MM.1S (cell line): ENCODE data around the gene SUPT3H.

Source experiments
- EZH2 ChIP-seq: fragments of 300-600 bp; sonication (generic); optimal IDR thresholded peaks from 2 replicates; pipeline ENCODE3; 2017; ENCODE audit warnings: low read depth, mild to moderate bottlenecking, antibody characterized with exemption, low read length, mixed read lengths
- EZH2phosphoT487 ChIP-seq: fragments of 300-600 bp; sonication (generic); IDR thresholded peaks from 2 replicates; pipeline ENCODE4 v1.6.1; 2018; ENCODE audit warnings: antibody characterized with exemption, low read length
- TF ChIP-seq, protein P1 (sequence below): fragments of 300-600 bp; sonication (generic); IDR thresholded peaks from 2 replicates; pipeline ENCODE4 v1.5.1; 2016; ENCODE audit warnings: antibody characterized with exemption, low read length, mixed read lengths

DNA sequence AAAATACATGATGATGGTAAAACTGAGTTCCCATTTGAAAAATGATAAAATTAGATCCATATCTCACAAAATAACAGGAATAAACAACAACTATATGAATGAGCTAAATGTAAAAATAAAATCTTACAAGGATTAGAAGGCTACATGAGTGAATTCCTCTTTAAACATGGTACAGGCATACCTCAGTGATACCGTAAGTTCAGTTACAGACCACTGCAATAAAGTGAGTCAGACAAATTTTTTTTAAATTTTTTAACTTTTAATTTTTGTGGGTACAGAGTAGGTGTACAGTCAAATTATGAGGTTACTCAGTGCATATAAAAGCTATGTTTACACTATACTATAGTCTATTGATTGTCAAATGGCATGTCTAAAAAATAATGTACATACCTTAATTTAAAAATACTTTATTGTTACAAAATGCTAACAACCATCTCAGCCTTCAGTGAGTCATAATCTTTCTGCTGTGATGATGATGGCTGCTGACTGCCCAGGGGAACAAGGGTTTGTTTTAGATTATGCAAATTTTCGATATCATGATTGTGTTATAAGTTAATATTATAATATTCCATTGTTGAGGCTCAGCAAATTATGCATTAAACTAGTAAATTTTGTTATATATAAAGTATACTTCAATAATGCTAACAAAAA lies 272.4 kb downstream of the SUPT3H start:
- TF ChIP-seq, protein P1, sequence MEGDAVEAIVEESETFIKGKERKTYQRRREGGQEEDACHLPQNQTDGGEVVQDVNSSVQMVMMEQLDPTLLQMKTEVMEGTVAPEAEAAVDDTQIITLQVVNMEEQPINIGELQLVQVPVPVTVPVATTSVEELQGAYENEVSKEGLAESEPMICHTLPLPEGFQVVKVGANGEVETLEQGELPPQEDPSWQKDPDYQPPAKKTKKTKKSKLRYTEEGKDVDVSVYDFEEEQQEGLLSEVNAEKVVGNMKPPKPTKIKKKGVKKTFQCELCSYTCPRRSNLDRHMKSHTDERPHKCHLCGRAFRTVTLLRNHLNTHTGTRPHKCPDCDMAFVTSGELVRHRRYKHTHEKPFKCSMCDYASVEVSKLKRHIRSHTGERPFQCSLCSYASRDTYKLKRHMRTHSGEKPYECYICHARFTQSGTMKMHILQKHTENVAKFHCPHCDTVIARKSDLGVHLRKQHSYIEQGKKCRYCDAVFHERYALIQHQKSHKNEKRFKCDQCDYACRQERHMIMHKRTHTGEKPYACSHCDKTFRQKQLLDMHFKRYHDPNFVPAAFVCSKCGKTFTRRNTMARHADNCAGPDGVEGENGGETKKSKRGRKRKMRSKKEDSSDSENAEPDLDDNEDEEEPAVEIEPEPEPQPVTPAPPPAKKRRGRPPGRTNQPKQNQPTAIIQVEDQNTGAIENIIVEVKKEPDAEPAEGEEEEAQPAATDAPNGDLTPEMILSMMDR: no peak
- TF ChIP-seq EZH2phosphoT487 (no peak), EZH2 (no peak)
